ENCODE data around the gene AFP. TPM values are rescaled to one million over a fixed set of nuclear protein-coding genes. Genes with fewer than 3 reads are reported as not detected.

AFP gene
- total and polyA plus RNA-seq, 2 of the 13 experiments (the other 11 are each of a cell fraction or from before 2014, with no cell fraction given) = 9,434 to 13,105 TPM

DNA sequence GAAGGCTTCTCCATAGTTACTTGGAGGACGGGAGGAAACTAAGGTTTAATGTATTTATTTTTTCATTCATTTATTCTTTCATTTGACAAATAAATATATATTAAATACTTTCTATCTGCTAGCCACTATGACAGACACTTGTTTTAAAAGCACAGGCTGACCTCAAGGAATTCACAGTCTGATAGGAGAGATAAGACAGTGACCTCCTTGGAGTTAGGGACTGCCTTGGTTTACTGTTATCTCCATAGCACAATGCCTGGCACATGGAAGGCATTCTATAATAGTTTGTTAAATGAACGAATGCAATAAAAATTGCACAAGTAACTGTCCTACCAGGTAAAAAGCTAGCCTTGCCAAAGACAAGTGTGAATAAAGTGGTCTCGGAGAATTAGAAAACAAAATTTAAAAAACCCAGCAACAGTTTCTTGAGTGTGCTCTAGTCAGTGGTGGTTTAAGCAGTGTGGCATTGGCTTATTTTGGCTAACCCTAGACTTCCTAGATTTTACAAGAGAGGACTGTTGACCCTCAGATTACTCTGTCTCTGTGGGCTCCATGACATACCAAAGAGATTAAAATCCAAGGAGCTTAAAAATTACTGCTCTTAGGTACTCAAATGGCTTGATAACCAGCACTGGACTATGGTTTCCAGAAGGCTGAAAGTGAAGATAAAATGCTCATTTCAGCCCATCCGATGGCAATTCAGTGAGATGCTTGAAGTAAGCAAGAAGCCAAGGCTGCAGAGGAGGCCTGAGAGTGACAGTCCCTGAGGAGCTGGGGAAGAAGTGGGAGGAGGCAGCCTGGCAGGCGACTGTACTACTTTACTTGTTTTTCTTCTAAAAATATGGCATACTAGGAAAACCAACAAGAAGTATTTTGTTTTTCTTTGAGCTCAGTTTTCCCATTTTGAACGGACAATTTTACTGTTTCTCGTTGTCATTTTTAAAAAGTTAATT, 9.6 kb downstream of the AFP start (continued):
- TF ChIP-seq PHF5A (CRISPR knock-in tag; IDR thresholded peaks at IDR 0.05; ENCODE audit: low read depth, unreplicated experiment) (no peak), MEIS2 (CRISPR knock-in tag; IDR thresholded peaks at IDR 0.05) (no peak), HMG20A (CRISPR knock-in tag; IDR thresholded peaks at IDR 0.05; ENCODE audit: borderline replicate concordance) (no peak), ZNF746 (CRISPR knock-in tag; IDR thresholded peaks at IDR 0.05) (no peak), ZNF264 (CRISPR knock-in tag; IDR thresholded peaks at IDR 0.05) (no peak), SOX13 (IDR thresholded peaks at IDR 0.05) (no peak), SOX13 (CRISPR knock-in tag; conservative IDR thresholded peaks at IDR 0.05 in 1 of 2, IDR thresholded peaks at IDR 0.05 in 1 of 2) (no peak), NR2C2 (CRISPR knock-in tag; IDR thresholded peaks at IDR 0.05; ENCODE audit: borderline replicate concordance) (no peak), ATF7 (IDR thresholded peaks at IDR 0.05) (no peak), ATF7 (CRISPR knock-in tag; IDR thresholded peaks at IDR 0.05) (no peak), POLR2A (IDR thresholded peaks at IDR 0.05; ENCODE audit: insufficient read depth in 1 of 2, low read depth in 2 of 2, low read length in 2 of 2) (peak in 1 of 2 experiments; percentile 56; a peak in 2 of 4 replicates), ZNF234 (CRISPR knock-in tag; conservative IDR thresholded peaks at IDR 0.05) (no peak), POLR2AphosphoS2 (IDR thresholded peaks at IDR 0.05; ENCODE audit: low read depth, low read length) (no peak), MXD4 (CRISPR knock-in tag; IDR thresholded peaks at IDR 0.05) (no peak), FLYWCH1 (CRISPR knock-in tag; IDR thresholded peaks at IDR 0.05) (no peak; the same call in 1 of the 2 replicates), ZNF879 (CRISPR knock-in tag; IDR thresholded peaks at IDR 0.05) (no peak), ETV6 (CRISPR knock-in tag; conservative IDR thresholded peaks at IDR 0.05) (no peak)
- TF ChIP-seq, protein P1, sequence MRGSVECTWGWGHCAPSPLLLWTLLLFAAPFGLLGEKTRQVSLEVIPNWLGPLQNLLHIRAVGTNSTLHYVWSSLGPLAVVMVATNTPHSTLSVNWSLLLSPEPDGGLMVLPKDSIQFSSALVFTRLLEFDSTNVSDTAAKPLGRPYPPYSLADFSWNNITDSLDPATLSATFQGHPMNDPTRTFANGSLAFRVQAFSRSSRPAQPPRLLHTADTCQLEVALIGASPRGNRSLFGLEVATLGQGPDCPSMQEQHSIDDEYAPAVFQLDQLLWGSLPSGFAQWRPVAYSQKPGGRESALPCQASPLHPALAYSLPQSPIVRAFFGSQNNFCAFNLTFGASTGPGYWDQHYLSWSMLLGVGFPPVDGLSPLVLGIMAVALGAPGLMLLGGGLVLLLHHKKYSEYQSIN (CRISPR knock-in tag; IDR thresholded peaks at IDR 0.05; ENCODE audit: borderline replicate concordance) = no peak
- TF ChIP-seq, protein P2, sequence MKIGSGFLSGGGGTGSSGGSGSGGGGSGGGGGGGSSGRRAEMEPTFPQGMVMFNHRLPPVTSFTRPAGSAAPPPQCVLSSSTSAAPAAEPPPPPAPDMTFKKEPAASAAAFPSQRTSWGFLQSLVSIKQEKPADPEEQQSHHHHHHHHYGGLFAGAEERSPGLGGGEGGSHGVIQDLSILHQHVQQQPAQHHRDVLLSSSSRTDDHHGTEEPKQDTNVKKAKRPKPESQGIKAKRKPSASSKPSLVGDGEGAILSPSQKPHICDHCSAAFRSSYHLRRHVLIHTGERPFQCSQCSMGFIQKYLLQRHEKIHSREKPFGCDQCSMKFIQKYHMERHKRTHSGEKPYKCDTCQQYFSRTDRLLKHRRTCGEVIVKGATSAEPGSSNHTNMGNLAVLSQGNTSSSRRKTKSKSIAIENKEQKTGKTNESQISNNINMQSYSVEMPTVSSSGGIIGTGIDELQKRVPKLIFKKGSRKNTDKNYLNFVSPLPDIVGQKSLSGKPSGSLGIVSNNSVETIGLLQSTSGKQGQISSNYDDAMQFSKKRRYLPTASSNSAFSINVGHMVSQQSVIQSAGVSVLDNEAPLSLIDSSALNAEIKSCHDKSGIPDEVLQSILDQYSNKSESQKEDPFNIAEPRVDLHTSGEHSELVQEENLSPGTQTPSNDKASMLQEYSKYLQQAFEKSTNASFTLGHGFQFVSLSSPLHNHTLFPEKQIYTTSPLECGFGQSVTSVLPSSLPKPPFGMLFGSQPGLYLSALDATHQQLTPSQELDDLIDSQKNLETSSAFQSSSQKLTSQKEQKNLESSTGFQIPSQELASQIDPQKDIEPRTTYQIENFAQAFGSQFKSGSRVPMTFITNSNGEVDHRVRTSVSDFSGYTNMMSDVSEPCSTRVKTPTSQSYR (CRISPR knock-in tag; IDR thresholded peaks at IDR 0.05; ENCODE audit: borderline replicate concordance) = no peak
- TF ChIP-seq, protein P3, sequence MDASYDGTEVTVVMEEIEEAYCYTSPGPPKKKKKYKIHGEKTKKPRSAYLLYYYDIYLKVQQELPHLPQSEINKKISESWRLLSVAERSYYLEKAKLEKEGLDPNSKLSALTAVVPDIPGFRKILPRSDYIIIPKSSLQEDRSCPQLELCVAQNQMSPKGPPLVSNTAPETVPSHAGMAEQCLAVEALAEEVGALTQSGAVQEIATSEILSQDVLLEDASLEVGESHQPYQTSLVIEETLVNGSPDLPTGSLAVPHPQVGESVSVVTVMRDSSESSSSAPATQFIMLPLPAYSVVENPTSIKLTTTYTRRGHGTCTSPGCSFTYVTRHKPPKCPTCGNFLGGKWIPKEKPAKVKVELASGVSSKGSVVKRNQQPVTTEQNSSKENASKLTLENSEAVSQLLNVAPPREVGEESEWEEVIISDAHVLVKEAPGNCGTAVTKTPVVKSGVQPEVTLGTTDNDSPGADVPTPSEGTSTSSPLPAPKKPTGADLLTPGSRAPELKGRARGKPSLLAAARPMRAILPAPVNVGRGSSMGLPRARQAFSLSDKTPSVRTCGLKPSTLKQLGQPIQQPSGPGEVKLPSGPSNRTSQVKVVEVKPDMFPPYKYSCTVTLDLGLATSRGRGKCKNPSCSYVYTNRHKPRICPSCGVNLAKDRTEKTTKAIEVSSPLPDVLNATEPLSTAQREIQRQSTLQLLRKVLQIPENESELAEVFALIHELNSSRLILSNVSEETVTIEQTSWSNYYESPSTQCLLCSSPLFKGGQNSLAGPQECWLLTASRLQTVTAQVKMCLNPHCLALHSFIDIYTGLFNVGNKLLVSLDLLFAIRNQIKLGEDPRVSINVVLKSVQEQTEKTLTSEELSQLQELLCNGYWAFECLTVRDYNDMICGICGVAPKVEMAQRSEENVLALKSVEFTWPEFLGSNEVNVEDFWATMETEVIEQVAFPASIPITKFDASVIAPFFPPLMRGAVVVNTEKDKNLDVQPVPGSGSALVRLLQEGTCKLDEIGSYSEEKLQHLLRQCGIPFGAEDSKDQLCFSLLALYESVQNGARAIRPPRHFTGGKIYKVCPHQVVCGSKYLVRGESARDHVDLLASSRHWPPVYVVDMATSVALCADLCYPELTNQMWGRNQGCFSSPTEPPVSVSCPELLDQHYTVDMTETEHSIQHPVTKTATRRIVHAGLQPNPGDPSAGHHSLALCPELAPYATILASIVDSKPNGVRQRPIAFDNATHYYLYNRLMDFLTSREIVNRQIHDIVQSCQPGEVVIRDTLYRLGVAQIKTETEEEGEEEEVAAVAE (CRISPR knock-in tag; IDR thresholded peaks at IDR 0.05; ENCODE audit: borderline replicate concordance) = no peak
